Measurements from ENCODE around the gene STPG1. TPM values are rescaled to one million over a fixed set of nuclear protein-coding genes. Genes with fewer than 3 reads are reported as not detected.

STPG1 gene
- total RNA-seq, 4 donors from 2014 or later: 2.2 to 5.6 (median 4.1) TPM

- WGBS: 7% methylated on average over 33 of the region's 35 CpGs
- TF ChIP-seq EP300 (IDR thresholded peaks at IDR 0.05) (no peak), POLR2A (IDR thresholded peaks at IDR 0.05; ENCODE audit: low read depth) (no peak), POLR2AphosphoS5 (IDR thresholded peaks at IDR 0.05) (no peak), CTCF (IDR thresholded peaks at IDR 0.05) (no peak)
- H3K4me1 ChIP-seq: peaks cover 24 to 46% (median 36%) of the 10 kb centered on the region in 4 donors
- DNase-seq (ENCODE audit: extremely low spot score): no peak
- intact Hi-C loops (cut with DNase I): loop anchor here (5.0 to 10.0 kb wide), 2 partner anchors 89 to 226 kb away; partner anchors contain the start of genes RCAN3 and SRRM1
- H3K9me3 ChIP-seq: no peaks in the 10 kb centered on the region
- peaks cover 0 to 18% (median 9%) of the 10 kb centered on the region in 4 donors for H3K36me3 ChIP-seq
- H3K4me3 ChIP-seq: peak overlapping the region; percentile 62 to 81 (median 71)
- H3K27ac ChIP-seq (replicated peaks in 1 of 4): peak overlapping the region; percentile 22 to 50 (median 38)
- H3K27me3 ChIP-seq: no peaks in the 10 kb centered on the region
Measured at GRCh38 chr1:24415910-24416665, 2.5 kb upstream of the STPG1 start.

GRCh38 chr1:24415334-24415909 lies 1.8 kb upstream of the STPG1 start, which contains the start of gene NIPAL3:
Gene NIPAL3 (plus strand): TSS chr1:24415802. CDS start chr1:24419548, 3,746 bp downstream.
- TF ChIP-seq POLR2A (IDR thresholded peaks at IDR 0.05; ENCODE audit: low read depth) (no peak), EP300 (IDR thresholded peaks at IDR 0.05) (no peak), POLR2AphosphoS5 (IDR thresholded peaks at IDR 0.05) (peak; percentile 59 to 86), CTCF (IDR thresholded peaks at IDR 0.05) (peak; percentile 73 to 82 (median 76))
- intact Hi-C loops (cut with DNase I): loop anchor here (5.0 to 10.0 kb wide), 2 partner anchors 89 to 227 kb away; partner anchors contain the start of genes RCAN3 and SRRM1
- peaks cover 0 to 12% (median 6%) of the 10 kb centered on the region in 4 donors for H3K36me3 ChIP-seq
- H3K27me3 ChIP-seq: no peaks in the 10 kb centered on the region
- H3K27ac ChIP-seq (replicated peaks in 1 of 4): peak within 1 kb of the TSS; percentile 33 to 66 (median 52)
- peaks cover 24 to 46% (median 36%) of the 10 kb centered on the region in 4 donors for H3K4me1 ChIP-seq
- H3K4me3 ChIP-seq: peak within 1 kb of the TSS; percentile 62 to 81 (median 71)
- no peaks in the 10 kb centered on the region for H3K9me3 ChIP-seq
- WGBS: 5% methylated on average over 16 of the region's 28 CpGs
- DNase-seq (ENCODE audit: extremely low spot score): peak; percentile 97

DNA sequence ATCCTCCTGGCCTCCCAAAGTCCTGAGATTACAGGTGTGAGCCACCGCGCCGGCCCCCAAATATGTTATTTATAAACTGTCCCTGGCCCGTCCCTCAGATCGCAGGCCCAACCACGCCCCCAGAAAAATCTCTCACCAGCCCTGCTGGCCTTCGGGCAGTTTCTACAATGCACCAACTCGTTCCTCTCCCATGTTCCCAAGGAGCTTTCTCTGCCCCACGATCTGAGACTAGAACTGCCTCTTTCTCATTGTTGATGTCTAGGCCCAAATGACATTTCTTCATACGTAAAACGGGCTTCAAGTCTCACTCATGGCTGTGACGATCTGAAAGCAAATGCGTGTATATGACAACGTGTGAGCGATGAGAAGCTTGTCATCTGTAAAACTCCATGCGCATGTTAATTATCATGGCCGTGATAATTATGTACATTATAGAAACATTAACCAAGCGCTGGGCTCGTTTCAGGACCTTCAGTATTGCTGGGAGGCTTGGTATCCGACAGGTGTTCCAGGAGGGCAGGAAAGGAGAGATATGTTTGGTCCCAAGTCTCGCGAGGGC lies 1.3 kb upstream of the STPG1 start:
- H3K4me3 ChIP-seq: peak overlapping the region; percentile 62 to 81 (median 71)
- 74% methylated on average over 22 of the region's 22 CpGs for WGBS

GRCh38 chr1:24412408-24412807 lies 1.2 kb downstream of the STPG1 start:
- WGBS: 94% methylated on average over 1 of the region's 1 CpG
- H3K4me3 ChIP-seq: no peak overlapping the region
- intact Hi-C loops (cut with DNase I): loop anchor here (10.0 kb wide), 1 partner anchor 92 kb away; the partner anchor contains the start of gene RCAN3

More for the DNA sequence above, 1.3 kb upstream of the STPG1 start:
- no peak for TF ChIP-seq POLR2AphosphoS5 (IDR thresholded peaks at IDR 0.05)
- TF ChIP-seq POLR2A (IDR thresholded peaks at IDR 0.05; ENCODE audit: low read depth): no peak
- no peak for TF ChIP-seq CTCF (IDR thresholded peaks at IDR 0.05)
- TF ChIP-seq EP300 (IDR thresholded peaks at IDR 0.05): no peak
- Histone ChIP-seq H3K36me3 (peaks cover 0 to 7% (median 3%) of the 10 kb centered on the region in 4 donors), H3K4me1 (peaks cover 24 to 46% (median 36%) of the 10 kb centered on the region in 4 donors), H3K9me3 (no peaks in the 10 kb centered on the region), H3K27me3 (no peaks in the 10 kb centered on the region), H3K27ac (replicated peaks in 1 of 4) (peak overlapping the region; percentile 33 to 66 (median 52))
- intact Hi-C loops (cut with DNase I): loop anchor here (5.0 to 10.0 kb wide), 2 partner anchors 90 to 227 kb away; partner anchors contain the start of genes RCAN3 and SRRM1
- no peak for DNase-seq (ENCODE audit: extremely low spot score)

More at GRCh38 chr1:24412408-24412807, 1.2 kb downstream of the STPG1 start:
- H3K36me3 ChIP-seq: no peaks in the 10 kb centered on the region
- no peaks in the 10 kb centered on the region for H3K27me3 ChIP-seq
- H3K4me1 ChIP-seq: peaks cover 21 to 43% (median 30%) of the 10 kb centered on the region in 4 donors
- no peak for DNase-seq (ENCODE audit: extremely low spot score)
- H3K9me3 ChIP-seq: no peaks in the 10 kb centered on the region
- no peak for TF ChIP-seq CTCF (IDR thresholded peaks at IDR 0.05)
- no peak for TF ChIP-seq POLR2AphosphoS5 (IDR thresholded peaks at IDR 0.05)
- no peak for TF ChIP-seq EP300 (IDR thresholded peaks at IDR 0.05)
- TF ChIP-seq POLR2A (IDR thresholded peaks at IDR 0.05; ENCODE audit: low read depth): no peak
- H3K27ac ChIP-seq (replicated peaks in 1 of 4): no peak overlapping the region
